ENCODE results near the gene SH3PXD2A. TPM values are rescaled to one million over a fixed set of nuclear protein-coding genes. Genes with fewer than 3 reads are reported as not detected.

The SH3PXD2A gene
- total RNA-seq, 2 experiments from 2014 or later = 10.2 to 10.9 TPM

DNA sequence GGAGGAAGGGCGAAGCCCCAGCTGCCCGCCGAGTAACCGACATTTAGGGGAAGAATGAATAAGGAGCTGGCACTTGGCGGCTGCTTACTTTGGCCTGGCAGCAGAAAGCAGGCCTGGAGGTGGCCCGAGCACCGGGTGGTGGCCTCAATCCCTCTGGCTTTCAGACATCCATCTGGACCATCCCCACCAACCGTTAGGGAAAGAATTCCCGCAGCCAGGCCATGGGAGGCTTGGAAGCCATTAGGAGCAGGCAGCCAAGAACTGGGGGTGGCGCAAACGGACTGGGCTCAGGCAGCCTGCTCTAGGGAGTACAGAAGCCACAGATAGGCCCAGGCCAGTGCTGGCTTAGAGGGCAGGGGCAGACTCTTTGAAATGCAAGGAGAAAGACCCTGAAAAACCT is 229.2 kb downstream of the SH3PXD2A start:
- Mint-ChIP-seq H3K9me3 (no peaks in the 10 kb centered on the region), H3K4me3 (no peak overlapping the region), H3K36me3 (peaks cover 3% of the 10 kb centered on the region), H3K4me1 (no peaks in the 10 kb centered on the region), H3K27me3 (no peaks in the 10 kb centered on the region), H3K27ac (no peak overlapping the region)
- no peak for DNase-seq

DNA sequence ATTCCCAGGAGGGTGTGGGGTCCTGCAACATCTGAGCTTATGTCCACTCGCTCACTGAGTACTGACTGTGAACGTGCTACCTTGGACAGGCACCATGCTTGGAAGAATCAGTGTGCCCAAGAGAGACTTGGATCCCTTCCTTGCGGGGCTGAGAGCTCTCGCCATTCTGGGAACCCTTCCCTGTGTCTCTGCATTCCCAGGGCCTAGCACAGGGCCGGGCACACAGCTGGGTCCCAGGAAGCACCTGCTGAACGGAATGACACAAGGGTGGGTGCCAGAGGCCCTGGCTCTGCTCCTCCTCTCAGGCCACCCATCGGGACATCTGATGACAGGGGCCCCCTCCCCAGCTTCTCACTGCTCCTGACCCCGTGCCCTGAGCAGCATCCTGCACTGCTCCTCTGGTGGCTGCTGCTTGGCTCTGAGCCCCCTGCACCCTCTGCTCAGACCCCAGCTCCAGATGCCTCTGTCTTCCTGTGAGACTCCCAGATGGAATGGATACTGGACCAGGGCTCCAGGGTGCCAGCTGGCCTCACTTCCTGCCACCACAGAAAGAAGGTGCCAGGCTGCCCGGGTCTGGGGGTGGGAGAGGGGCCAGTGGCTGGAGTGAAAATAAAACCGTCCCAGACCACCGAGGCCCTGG is 232.3 kb downstream of the SH3PXD2A start:
- no peak for DNase-seq
- Mint-ChIP-seq H3K4me1 (no peaks in the 10 kb centered on the region), H3K27ac (no peak overlapping the region)

DNA sequence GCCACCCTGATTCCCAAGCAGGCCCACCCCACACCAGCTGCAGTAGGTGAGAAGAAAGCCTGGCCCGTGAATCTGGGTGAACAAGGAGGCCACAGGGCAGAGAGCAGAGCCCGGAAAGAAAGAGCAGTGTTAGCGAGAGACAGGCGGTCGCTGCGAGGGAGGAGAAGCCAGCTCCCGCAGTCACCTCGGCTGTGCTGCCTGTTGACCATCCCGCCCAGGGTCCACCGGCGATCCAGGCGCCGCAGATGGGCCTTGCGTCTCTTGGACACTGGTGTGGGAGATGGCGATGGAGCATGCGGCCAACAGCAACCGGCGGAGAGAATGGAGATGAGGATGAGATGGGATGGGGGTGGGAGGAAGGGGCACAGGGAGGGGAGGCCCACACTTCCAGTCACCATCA is 233.1 kb downstream of the SH3PXD2A start:
- no peak overlapping the region for H3K4me3 Mint-ChIP-seq
- peaks cover 3% of the 10 kb centered on the region for H3K36me3 Mint-ChIP-seq
- no peaks in the 10 kb centered on the region for H3K9me3 Mint-ChIP-seq
- no peaks in the 10 kb centered on the region for H3K4me1 Mint-ChIP-seq
- H3K27me3 Mint-ChIP-seq = no peaks in the 10 kb centered on the region
- no peak for DNase-seq
- no peak overlapping the region for H3K27ac Mint-ChIP-seq

More for the DNA sequence above, 232.3 kb downstream of the SH3PXD2A start:
- Mint-ChIP-seq H3K9me3 (no peaks in the 10 kb centered on the region), H3K36me3 (peaks cover 3% of the 10 kb centered on the region), H3K27me3 (no peaks in the 10 kb centered on the region), H3K4me3 (no peak overlapping the region)

DNA sequence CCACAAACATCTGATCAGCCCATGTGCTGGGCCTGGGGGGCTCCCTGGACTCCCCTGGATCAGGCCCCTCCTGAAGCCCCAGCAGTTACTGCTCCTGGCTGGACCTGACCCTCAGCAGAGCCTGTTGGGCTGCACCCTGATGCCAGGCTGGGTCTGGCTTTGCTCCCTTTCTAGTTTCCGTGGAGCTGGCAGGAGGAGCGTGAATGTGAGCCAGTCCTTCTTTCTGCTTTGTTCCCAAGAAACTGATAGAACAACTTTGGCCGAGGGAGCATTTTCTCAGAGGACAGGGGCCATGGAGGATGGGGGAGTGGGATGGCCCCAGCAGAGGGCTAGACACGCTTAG is 233.6 kb downstream of the SH3PXD2A start:
- H3K9me3 Mint-ChIP-seq = no peaks in the 10 kb centered on the region
- H3K27ac Mint-ChIP-seq = no peak overlapping the region
- DNase-seq = no peak
- no peaks in the 10 kb centered on the region for H3K27me3 Mint-ChIP-seq
- H3K4me3 Mint-ChIP-seq = no peak overlapping the region
- H3K36me3 Mint-ChIP-seq = peaks cover 3% of the 10 kb centered on the region
- no peaks in the 10 kb centered on the region for H3K4me1 Mint-ChIP-seq

DNA sequence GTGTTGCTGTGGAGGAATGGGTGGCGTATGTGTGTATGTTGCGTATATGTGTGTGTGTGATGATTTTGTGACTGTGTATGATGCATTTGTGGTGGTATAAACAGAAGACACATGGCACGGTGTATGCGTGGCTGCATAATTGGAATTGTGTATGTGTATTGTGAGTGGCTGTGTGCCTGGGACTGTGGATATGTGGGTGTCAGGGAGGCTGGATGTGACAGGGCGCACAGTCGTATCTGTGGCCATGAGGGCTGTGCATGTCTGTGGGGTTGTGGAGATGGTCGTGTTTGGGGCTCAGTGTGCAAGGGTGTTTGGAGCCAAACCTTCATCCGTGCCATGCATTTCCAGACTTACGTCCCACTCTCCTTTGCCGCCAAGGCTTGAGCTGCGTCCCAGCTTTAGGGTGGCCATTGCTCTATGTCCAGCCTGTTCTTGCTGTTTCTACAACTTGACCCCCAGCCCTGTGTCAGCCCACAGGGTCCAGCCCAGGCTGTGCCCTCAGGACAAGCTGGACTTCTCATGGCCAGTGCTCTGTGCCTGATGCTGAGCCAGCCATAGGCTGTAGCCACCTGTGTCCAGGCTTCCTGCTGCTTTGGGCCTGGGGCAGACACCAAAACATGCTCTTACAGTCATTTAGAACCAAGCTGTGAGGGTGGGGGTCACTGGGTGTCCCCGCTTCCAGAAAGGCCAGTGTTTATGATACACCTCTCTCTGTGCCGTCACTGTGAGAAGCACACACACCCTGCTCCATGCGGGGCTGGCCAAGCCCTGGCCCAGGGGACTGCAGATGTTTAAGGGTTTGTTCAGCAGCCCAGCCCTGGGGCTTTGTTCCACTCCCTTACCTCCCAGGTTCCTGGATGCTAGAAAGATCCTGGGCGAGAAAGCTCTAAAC is 234.2 kb downstream of the SH3PXD2A start:
- Mint-ChIP-seq H3K4me3 (no peak overlapping the region), H3K27ac (no peak overlapping the region), H3K27me3 (no peaks in the 10 kb centered on the region), H3K4me1 (no peaks in the 10 kb centered on the region), H3K36me3 (peaks cover 3% of the 10 kb centered on the region), H3K9me3 (no peaks in the 10 kb centered on the region)
- DNase-seq = no peak

DNA sequence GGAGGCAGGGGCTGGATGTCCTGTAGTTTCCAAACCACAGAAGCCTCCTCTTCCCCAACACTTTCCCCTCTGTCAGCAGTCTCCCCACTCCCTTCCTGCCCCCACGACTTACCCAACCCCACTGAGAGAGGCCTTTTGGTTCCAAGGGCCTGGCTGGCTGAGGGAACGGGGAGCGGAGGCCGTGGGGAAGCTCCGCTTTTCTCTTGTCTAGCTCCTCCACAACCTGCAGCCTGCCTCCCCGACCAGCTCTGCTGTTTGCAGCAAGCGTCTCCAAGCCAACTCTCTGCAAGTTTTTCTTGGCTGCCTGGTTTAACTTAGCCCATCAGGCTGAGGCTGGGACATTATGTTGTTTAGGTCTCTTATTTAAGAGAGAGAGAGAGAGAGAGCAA is 235.0 kb downstream of the SH3PXD2A start:
- Mint-ChIP-seq H3K27ac (no peak overlapping the region), H3K4me3 (no peak overlapping the region), H3K9me3 (no peaks in the 10 kb centered on the region), H3K27me3 (no peaks in the 10 kb centered on the region), H3K4me1 (no peaks in the 10 kb centered on the region), H3K36me3 (no peaks in the 10 kb centered on the region)
- DNase-seq = no peak

DNA sequence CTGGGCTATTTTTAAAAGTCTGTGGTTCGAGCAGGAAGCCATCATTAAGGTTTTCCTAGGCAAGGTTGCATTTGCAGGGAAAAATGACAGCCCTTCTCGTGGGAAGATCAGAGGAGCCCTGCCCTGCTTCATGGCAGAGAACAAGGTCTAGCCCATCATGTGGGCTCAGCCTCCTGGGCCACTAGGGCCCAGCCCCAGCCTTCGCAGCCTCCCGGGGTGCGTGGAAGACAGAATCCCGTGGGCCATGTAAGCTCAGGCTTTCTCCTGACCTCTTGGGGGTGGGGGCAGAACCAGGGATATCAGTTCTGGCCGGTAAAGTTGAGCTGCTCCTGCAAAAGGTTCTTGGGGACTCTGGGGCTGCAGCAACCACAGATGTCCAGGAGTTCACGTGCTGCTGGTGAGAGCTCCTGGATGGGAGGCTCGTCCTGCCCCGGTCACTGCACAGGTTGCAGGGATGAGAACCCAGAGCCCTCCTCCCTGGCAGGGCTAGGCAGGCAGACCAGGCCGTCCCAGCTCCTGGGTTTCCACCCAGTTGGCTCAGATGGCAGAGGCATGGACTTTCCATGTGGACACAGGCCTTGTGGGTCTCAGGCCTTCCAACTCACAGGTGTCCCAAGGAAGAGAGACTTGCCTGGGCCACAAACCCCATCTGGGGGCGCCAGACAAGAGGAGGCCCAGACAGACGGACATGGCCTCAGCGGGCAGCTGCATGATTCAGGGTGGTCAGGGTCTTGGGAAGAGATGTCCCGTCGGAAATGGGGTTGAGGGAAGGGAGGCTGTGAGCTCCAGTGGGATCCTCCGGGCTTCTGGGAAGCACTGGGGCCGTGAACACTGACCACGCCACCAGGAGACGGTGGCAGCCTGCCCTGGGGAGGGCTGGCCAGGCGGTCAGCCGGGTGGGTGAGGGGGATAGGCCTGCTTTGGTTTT is 235.7 kb downstream of the SH3PXD2A start:
- Mint-ChIP-seq H3K9me3 (no peaks in the 10 kb centered on the region), H3K4me1 (no peaks in the 10 kb centered on the region), H3K27ac (no peak overlapping the region), H3K4me3 (no peak overlapping the region), H3K27me3 (no peaks in the 10 kb centered on the region), H3K36me3 (no peaks in the 10 kb centered on the region)
- no peak for DNase-seq

DNA sequence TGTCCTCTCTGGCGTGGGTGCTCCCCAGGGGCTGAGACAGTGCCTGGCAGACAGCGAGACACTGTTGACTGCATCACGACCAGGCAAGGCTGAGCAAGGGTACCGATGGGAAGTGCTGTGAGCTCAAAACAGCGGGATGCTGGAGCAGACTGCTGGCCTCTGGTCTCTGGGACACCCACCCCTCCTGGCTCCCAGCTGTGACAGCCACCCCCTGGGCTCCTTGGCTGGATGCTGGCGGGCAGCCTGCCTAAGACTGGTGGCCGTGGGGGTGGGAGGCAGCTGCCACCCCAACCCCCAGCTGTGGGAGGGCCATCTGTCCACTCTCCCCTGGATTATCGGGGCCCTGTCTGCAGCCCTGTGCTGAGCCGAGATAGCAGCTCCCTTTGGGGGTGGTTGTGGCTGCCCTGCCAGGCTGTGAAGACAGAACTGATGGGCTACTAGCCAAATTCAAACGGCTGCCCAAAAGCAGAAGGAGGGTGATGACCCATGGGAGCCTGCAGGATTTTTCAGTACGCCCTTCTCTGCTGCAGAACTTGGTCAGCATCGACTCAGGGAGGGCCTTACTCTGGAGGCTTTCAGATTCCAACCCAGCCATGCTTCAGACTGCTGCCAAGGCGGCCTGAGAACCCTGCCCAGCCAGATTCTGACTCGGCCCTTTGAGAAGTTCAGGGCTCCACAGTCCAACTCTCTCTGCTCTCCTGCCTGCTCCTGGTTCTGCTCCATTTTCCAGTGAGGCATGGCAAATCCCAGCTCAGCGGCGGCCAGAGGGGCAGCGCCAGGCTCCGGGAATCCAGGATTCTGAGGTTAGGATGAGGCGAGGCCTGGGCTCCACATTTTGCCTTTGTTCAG is 236.6 kb downstream of the SH3PXD2A start:
- DNase-seq = no peak
- Mint-ChIP-seq H3K27me3 (no peaks in the 10 kb centered on the region), H3K36me3 (no peaks in the 10 kb centered on the region), H3K4me1 (no peaks in the 10 kb centered on the region), H3K9me3 (no peaks in the 10 kb centered on the region), H3K4me3 (no peak overlapping the region), H3K27ac (no peak overlapping the region)

DNA sequence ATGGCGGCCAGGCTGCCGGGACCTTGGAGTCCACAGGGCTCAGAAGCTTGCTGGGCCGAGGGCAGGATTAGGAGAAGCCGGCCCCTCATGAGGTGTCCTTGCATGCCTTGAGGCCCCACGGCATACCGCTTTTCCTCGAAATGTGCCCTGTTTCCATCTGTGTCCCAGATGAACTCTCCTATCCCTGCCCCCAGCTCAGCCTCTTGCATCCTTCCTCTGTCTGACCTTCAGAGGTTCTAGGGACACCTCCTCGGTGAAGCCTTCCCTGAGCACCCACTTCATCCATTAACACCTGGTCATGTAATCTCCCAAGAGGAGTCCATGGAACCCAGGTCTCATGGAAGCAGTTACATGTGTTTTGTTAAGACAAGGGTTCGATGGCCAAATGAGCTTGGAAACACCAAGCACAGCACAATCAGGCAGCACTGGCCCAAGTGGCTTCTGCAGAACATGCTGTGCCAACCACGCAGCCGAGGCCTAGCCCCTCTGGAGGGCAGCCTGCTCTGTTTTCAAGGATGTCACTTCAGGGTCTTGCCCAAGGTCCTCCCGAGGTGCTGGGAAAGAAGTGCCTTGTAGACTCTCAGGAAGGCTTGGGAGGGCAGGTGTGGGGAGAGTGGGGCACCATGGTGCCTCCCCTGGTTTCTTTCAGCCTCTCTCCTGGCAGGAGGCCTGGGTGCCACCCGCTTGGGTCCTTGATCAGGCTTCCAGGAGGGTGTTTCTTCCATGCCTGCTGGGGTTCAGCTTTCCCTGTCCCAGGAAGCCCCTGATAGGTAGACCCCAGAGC is 237.6 kb downstream of the SH3PXD2A start:
- Mint-ChIP-seq H3K4me1 (no peaks in the 10 kb centered on the region), H3K36me3 (no peaks in the 10 kb centered on the region), H3K9me3 (no peaks in the 10 kb centered on the region), H3K27me3 (no peaks in the 10 kb centered on the region), H3K27ac (no peak overlapping the region), H3K4me3 (no peak overlapping the region)
- no peak for DNase-seq

DNA sequence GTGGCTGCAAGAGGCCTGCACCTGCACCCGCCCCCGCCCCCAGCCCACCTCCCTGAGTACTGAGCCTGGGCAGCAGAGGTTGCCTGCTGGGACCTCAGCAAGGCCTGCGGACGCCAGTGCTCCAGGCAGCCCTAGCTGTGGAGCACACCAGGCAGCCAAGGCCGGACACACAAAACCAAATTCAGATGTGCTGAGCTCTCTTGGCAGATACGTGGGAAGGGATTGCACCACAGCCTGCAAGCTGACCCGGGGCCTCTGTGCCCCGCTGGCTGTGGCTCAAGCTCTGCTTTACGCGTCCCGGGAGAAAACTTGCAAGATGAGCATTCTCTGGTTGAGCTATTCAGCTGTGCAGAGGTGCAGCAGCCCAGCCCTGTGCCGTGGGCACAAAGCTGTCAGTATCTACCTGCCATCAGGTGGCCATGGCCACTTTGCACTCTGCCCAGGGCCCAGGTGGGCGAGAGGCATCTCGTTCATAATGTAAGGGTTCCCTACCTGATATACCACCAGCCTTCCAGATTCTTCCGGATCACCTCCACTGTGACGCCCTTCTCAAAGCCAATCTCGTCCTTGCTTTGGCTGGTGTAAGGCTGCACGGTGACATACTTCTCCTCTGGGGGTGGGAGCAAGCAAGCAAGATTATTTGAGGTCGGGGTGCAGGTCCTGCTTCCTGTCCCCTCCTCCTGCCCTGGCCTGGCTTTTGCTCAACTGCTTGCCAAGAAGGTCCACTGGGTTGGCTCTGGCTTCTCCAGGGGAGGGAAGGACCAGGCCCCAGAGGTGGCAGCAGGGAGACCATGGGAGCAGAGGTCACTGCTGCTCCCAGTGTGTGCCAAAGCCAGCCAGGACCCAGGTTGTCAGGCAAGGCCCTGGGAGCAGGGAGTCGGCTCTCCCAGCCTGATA is 238.4 kb downstream of the SH3PXD2A start:
- Mint-ChIP-seq H3K27ac (no peak overlapping the region), H3K27me3 (no peaks in the 10 kb centered on the region), H3K4me3 (no peak overlapping the region), H3K36me3 (no peaks in the 10 kb centered on the region), H3K4me1 (no peaks in the 10 kb centered on the region), H3K9me3 (no peaks in the 10 kb centered on the region)
- no peak for DNase-seq

DNA sequence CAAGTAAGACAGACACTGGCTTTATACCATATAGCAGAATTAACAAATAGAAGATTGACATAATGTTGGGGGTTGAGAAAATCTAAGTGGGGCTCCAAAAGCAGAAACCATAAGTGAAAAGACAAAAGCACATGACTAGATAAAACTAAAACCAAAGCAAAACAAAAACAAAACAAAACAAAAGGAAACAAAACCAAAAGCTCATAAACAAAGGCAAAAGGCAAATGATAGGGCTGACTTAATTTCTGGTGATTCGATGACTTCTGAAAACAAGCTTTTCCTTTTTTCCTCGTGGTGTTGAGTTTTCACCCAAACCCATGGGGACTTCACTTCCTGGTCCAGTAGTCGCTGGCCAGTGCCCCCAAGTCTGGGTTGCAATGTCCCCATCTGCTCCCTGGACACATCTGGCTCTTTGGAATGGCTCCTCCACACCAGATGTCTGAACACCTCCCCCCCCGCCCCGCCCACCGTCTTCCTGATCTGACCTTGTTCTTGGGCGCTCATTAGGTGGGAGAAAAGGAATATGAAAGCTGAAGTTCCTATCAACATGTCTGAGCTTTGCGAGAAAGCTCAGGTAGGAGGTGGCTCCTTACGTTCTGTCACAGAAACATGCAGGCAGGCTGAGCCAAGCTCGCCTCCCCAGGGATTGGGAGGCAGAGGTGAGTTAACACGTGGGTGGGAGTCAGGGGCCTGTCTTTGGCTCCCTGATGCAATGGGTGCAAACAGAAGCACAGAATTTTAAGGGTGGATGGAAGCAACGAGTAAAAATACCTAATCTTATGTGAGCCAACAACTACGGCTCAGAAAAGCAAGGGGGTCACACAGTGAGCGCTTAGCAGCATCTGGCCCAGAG is 240.8 kb downstream of the SH3PXD2A start:
- no peak for DNase-seq
- Mint-ChIP-seq H3K36me3 (no peaks in the 10 kb centered on the region), H3K27ac (no peak overlapping the region), H3K9me3 (no peaks in the 10 kb centered on the region), H3K4me1 (no peaks in the 10 kb centered on the region), H3K4me3 (no peak overlapping the region), H3K27me3 (no peaks in the 10 kb centered on the region)

DNA sequence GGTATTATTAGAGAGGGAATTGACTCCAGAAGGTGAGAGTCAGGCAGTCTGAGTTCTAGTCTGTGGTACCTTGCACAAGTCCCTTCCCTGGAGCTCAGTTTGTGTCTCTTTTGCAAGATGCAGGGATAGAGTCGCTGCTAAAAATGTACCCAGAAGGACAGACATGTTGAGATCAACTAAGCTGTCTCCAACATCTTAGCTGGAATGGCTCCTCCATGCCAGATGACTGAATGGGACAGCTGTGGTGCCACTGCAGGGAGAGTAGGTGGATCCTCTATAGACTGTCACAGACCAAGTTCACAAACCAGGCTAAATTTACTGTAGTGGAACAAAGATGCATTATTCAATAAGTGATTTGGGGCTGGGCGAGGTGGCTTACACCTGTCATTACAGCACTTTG is 241.8 kb downstream of the SH3PXD2A start:
- H3K4me3 Mint-ChIP-seq = no peak overlapping the region
- no peaks in the 10 kb centered on the region for H3K36me3 Mint-ChIP-seq
- DNase-seq = no peak
- H3K4me1 Mint-ChIP-seq = no peaks in the 10 kb centered on the region
- no peaks in the 10 kb centered on the region for H3K27me3 Mint-ChIP-seq
- H3K27ac Mint-ChIP-seq = no peak overlapping the region
- H3K9me3 Mint-ChIP-seq = no peaks in the 10 kb centered on the region
